MM.1S (cell line): ENCODE results near the gene NAT10.

Experiments used
- DNase-seq: peaks from one replicate; pipeline ENCODE4 v3.0.0-alpha.2; 2015
- H2AFZ ChIP-seq: fragments of 300-600 bp; sonication (generic); 2 replicates; pipeline ENCODE4 v1.6.0; 2016; ENCODE audit warnings: antibody characterized with exemption, low read length
- H3F3A ChIP-seq: fragments of 300-600 bp; sonication (generic); 2 replicates; pipeline ENCODE4 v1.6.1; 2016; ENCODE audit warnings: mild to moderate bottlenecking, antibody characterized with exemption, low read length, moderate library complexity, mixed read lengths; ENCODE audit not compliant: insufficient read depth
- H3K27ac ChIP-seq: fragments of 300-600 bp; sonication (generic); 2 replicates; pipeline ENCODE4 v1.5.1; 2016; ENCODE audit warnings: mild to moderate bottlenecking, low read length
- H3K27me3 ChIP-seq: fragments of 300-600 bp; sonication (generic); replicated peaks from 2 replicates; pipeline ENCODE4 v1.6.0; 2016; ENCODE audit warnings: low read length; ENCODE audit not compliant: insufficient read depth
- H3K36me3 ChIP-seq: fragments of 300-600 bp; sonication (generic); replicated peaks from 2 replicates; pipeline ENCODE4 v1.6.1; 2016; ENCODE audit warnings: mild to moderate bottlenecking, low read length, mixed read lengths; ENCODE audit not compliant: insufficient read depth
- H3K4me1 ChIP-seq: fragments of 300-600 bp; sonication (generic); 2 replicates; pipeline ENCODE4 v1.6.1; 2016; ENCODE audit warnings: low read length, mixed read lengths
- H3K4me2 ChIP-seq: fragments of 300-600 bp; sonication (generic); 2 replicates; pipeline ENCODE4 v1.6.0; 2016; ENCODE audit warnings: low read depth, low read length
- H3K4me3 ChIP-seq: fragments of 300-600 bp; sonication (generic); 2 replicates; pipeline ENCODE4 v1.5.1; 2016; ENCODE audit warnings: low read length, mixed read lengths
- H3K79me2 ChIP-seq: fragments of 300-600 bp; sonication (generic); 2 replicates; pipeline ENCODE4 v1.6.1; 2016; ENCODE audit warnings: mixed run types, low read length, mixed read lengths
- H3K9ac ChIP-seq: fragments of 300-600 bp; sonication (generic); 2 replicates; pipeline ENCODE4 v1.6.1; 2016; ENCODE audit warnings: low read length, mixed read lengths
- H3K9me2 ChIP-seq: fragments of 300-600 bp; sonication (generic); replicated peaks from 2 replicates; pipeline ENCODE4 v1.6.1; 2016; ENCODE audit warnings: mild to moderate bottlenecking, low read length, mixed read lengths; ENCODE audit not compliant: insufficient read depth
- H3K9me3 ChIP-seq: fragments of 300-600 bp; sonication (generic); replicated peaks from 2 replicates; pipeline ENCODE4 v1.6.1; 2016; ENCODE audit warnings: mild to moderate bottlenecking, low read length, mixed read lengths; ENCODE audit not compliant: insufficient read depth
- H4K20me1 ChIP-seq: fragments of 300-600 bp; sonication (generic); 2 replicates; pipeline ENCODE4 v1.6.1; 2016; ENCODE audit warnings: mild to moderate bottlenecking, low read length, moderate library complexity, mixed read lengths; ENCODE audit not compliant: insufficient read depth
- EZH2 ChIP-seq: fragments of 300-600 bp; sonication (generic); optimal IDR thresholded peaks from 2 replicates; pipeline ENCODE3; 2017; ENCODE audit warnings: low read depth, mild to moderate bottlenecking, antibody characterized with exemption, low read length, mixed read lengths
- EZH2phosphoT487 ChIP-seq: fragments of 300-600 bp; sonication (generic); IDR thresholded peaks from 2 replicates; pipeline ENCODE4 v1.6.1; 2018; ENCODE audit warnings: antibody characterized with exemption, low read length
- TF ChIP-seq, protein P1 (sequence below): fragments of 300-600 bp; sonication (generic); IDR thresholded peaks from 2 replicates; pipeline ENCODE4 v1.5.1; 2016; ENCODE audit warnings: antibody characterized with exemption, low read length, mixed read lengths

The NAT10 gene

GRCh38 chr11:34132261-34132965 lies 27.0 kb downstream of the NAT10 start:
- Histone ChIP-seq H2AFZ (no peak overlapping the region), H3K9me3 (no peaks in the 10 kb centered on the region), H3K4me1 (no peaks in the 10 kb centered on the region), H3K27me3 (no peaks in the 10 kb centered on the region), H4K20me1 (no peaks in the 10 kb centered on the region), H3K9me2 (no peaks in the 10 kb centered on the region), H3K36me3 (peaks cover 5% of the 10 kb centered on the region; the same call in 1 of the 2 replicates), H3K4me3 (no peak overlapping the region), H3K9ac (no peak overlapping the region), H3F3A (no peaks in the 10 kb centered on the region), H3K4me2 (no peak overlapping the region), H3K79me2 (no peaks in the 10 kb centered on the region), H3K27ac (no peak overlapping the region)
- TF ChIP-seq, protein P1, sequence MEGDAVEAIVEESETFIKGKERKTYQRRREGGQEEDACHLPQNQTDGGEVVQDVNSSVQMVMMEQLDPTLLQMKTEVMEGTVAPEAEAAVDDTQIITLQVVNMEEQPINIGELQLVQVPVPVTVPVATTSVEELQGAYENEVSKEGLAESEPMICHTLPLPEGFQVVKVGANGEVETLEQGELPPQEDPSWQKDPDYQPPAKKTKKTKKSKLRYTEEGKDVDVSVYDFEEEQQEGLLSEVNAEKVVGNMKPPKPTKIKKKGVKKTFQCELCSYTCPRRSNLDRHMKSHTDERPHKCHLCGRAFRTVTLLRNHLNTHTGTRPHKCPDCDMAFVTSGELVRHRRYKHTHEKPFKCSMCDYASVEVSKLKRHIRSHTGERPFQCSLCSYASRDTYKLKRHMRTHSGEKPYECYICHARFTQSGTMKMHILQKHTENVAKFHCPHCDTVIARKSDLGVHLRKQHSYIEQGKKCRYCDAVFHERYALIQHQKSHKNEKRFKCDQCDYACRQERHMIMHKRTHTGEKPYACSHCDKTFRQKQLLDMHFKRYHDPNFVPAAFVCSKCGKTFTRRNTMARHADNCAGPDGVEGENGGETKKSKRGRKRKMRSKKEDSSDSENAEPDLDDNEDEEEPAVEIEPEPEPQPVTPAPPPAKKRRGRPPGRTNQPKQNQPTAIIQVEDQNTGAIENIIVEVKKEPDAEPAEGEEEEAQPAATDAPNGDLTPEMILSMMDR, result no peak
- TF ChIP-seq EZH2phosphoT487 (no peak), EZH2 (no peak)
- DNase-seq, result no peak

- TF ChIP-seq EZH2 (no peak), EZH2phosphoT487 (no peak)
- TF ChIP-seq, protein P1, result no peak
- H3K4me2 ChIP-seq, result no peak overlapping the region
- no peak overlapping the region for H3K27ac ChIP-seq
- H2AFZ ChIP-seq, result no peak overlapping the region
- H3K4me1 ChIP-seq, result no peaks in the 10 kb centered on the region
- DNase-seq, result no peak
- no peaks in the 10 kb centered on the region for H3K27me3 ChIP-seq
- H3K9me3 ChIP-seq, result no peaks in the 10 kb centered on the region
- no peak overlapping the region for H3K9ac ChIP-seq
- H3F3A ChIP-seq, result no peaks in the 10 kb centered on the region
- no peaks in the 10 kb centered on the region for H3K79me2 ChIP-seq
- H4K20me1 ChIP-seq, result no peaks in the 10 kb centered on the region
- H3K4me3 ChIP-seq, result no peak overlapping the region
- H3K9me2 ChIP-seq, result no peaks in the 10 kb centered on the region
- H3K36me3 ChIP-seq, result no peaks in the 10 kb centered on the region; the same call in 1 of the 2 replicates
Measured at GRCh38 chr11:34134765-34135164, 29.3 kb downstream of the NAT10 start.

- Histone ChIP-seq H3K27ac (no peak overlapping the region), H3K27me3 (no peaks in the 10 kb centered on the region), H3K9me2 (no peaks in the 10 kb centered on the region), H3F3A (no peaks in the 10 kb centered on the region), H3K9ac (no peak overlapping the region), H3K4me1 (no peaks in the 10 kb centered on the region), H2AFZ (no peak overlapping the region), H3K36me3 (no peaks in the 10 kb centered on the region; the same call in 1 of the 2 replicates), H3K4me3 (no peak overlapping the region), H3K79me2 (no peaks in the 10 kb centered on the region), H4K20me1 (no peaks in the 10 kb centered on the region), H3K9me3 (no peaks in the 10 kb centered on the region), H3K4me2 (no peak overlapping the region)
- no peak for DNase-seq
- no peak for TF ChIP-seq EZH2phosphoT487
- TF ChIP-seq EZH2, result no peak
- TF ChIP-seq, protein P1, result no peak
Measured at GRCh38 chr11:34135439-34135838, 30.0 kb downstream of the NAT10 start.
